ENCODE measurements around the gene TMEM80.

Gene TMEM80

DNA sequence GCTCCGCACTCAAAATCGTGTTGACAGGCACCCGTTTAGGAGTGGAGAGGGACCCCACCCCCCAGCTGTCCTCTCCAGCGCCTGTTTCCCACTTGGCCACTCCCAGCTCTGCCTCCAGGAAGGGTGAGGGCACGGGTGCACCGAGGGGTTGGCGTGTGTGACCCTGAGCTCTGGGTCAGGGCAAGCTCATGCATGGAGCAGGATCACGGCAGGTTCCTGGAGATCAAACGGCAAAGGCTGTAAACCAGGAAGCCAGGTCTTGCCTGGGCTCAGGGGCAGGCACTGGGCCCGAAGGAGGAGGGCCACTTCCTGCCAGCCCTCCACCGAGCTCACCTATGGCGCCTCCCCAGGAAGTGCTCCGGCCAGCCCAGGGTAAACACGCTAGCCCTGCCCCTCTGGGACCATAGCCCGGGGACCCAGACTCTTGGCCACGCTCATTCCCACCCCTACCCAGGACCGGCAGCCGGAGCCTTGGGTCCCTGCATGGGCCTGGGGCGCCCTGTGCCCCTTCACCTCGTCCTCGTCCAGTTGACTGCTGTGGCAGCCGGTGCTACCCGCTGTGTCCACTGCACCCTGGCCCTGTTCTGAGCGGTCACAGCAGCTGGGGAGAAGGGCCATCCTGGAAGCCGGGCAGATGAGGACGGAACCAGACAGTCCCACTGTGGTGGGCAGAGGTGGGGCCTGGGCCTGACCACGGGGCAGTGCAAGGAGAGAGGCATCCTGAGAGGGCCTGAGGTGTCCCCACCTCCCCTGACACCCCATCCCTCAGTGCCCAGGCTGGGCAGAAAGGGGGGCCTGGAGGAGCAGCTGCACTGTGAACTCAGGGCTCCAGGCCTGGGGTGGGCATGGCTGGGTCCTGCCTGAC, 9.4 kb downstream of the TMEM80 start:
- Histone ChIP-seq H3K36me3 (ENCODE audit: control insufficient read depth, insufficient read depth, low read length) (peaks cover 17% of the 10 kb centered on the region), H3K4me1 (ENCODE audit: control insufficient read depth, insufficient read depth, low read length) (peaks cover 2% of the 10 kb centered on the region), H3K9ac (ENCODE audit: low read depth, low read length) (peak overlapping the region; percentile 12), H3K27me3 (ENCODE audit: control insufficient read depth, insufficient read depth, low read length) (no peaks in the 10 kb centered on the region), H3K4me3 (ENCODE audit: low read depth, low read length) (peak overlapping the region; percentile 37), H3K9me3 (ENCODE audit: control insufficient read depth, insufficient read depth, low read length) (no peaks in the 10 kb centered on the region)

DNA sequence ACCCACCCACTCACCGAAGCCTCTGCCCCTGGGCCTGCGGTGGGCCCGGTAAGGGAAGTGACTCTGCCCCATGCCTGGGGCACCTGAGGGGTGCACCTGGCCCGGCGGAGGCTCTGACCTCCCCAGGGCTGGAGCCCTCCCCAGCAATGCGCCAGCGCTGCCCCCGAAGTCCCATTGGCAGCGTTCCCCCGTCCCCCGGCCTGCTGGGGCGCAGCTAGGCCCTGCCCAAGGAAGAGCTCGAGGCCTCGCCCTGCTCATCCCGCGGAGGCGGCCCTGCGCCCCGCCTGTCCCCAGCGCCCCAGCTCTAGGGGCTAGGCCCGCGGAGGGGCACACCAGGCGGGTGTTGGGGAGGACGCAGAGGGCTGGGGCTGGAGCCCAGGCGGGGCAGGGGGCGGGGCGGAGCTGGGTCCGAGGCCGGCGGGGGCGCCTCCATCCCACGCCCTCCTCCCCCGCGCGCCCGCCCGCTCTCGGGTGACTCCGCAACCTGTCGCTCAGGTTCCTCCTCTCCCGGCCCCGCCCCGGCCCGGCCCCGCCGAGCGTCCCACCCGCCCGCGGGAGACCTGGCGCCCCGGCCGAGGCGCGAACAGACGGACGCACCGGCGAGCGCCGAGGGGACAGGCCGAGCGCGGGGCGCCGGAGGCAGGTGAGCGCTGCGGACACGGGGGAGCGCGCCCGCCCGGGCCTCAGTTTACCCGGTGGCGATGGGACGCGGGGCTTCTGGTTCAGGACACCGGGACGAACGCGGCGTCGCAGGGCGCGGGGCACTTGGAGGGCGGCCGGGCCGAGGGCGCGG, 10.2 kb downstream of the TMEM80 start, which contains the start of gene EPS8L2:
TSS of gene EPS8L2 (plus strand) at position 586 of the 793 bp plus-strand sequence. CDS start 3,177 bp downstream, outside the sequence.
- no peaks in the 10 kb centered on the region for H3K27me3 ChIP-seq (ENCODE audit: control insufficient read depth, insufficient read depth, low read length)
- H3K4me1 ChIP-seq (ENCODE audit: control insufficient read depth, insufficient read depth, low read length) = peaks cover 4% of the 10 kb centered on the region
- H3K4me3 ChIP-seq (ENCODE audit: low read depth, low read length) = peak within 1 kb of the TSS; percentile 77

GRCh38 chr11:706439-706956, 10.9 kb downstream of the TMEM80 start:
- H3K4me1 ChIP-seq (ENCODE audit: control insufficient read depth, insufficient read depth, low read length) = peaks cover 4% of the 10 kb centered on the region
- H3K27me3 ChIP-seq (ENCODE audit: control insufficient read depth, insufficient read depth, low read length) = no peaks in the 10 kb centered on the region

More for the DNA sequence above, 10.2 kb downstream of the TMEM80 start, which contains the start of gene EPS8L2:
- H3K36me3 ChIP-seq (ENCODE audit: control insufficient read depth, insufficient read depth, low read length) = peaks cover 17% of the 10 kb centered on the region
- H3K9ac ChIP-seq (ENCODE audit: low read depth, low read length) = peak within 1 kb of the TSS; percentile 88
- H3K9me3 ChIP-seq (ENCODE audit: control insufficient read depth, insufficient read depth, low read length) = no peaks in the 10 kb centered on the region

DNA sequence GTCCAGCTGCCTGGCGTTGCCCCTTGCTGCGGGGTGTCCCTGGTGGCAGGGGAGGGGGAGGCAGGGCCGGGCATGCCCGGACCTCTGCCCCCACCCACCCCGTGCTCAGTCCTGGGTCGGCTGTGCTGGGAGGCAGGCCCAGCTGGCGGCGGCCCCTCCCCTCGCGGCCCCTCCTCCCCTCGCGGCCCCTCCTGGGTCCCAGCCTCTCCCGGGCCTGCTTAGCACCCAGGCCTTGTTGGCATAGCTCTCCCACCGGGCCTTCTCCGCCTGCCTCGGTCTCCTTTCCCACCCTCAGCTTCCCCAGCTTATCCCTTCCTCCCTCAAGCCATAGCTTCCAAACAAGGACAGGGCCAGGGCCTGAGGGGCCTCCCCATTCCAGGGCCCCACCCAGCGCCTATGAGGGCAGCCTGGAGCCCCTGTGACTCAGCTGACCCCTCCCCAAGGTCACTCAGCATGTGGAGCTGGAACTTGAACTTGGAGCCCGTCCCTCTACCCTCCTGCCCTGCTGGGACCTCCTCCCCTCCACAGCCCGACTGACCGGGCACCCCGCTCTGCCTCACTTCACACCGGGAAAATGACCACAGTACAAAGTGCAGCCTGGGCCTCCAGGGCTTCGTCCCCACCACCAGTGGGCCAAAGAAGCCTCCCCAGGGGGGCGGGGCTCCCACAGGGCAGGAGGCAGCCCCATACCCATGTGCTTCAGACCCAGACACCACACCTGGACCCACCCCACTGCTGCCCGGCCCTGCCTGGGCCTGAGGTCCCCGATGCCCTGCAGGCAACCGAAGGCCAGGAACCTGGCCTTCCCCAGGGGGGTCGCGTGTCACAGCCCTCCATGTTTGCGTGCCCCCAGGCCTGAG, 11.6 kb downstream of the TMEM80 start:
- Histone ChIP-seq H3K4me3 (ENCODE audit: low read depth, low read length) (peak overlapping the region; percentile 77), H3K4me1 (ENCODE audit: control insufficient read depth, insufficient read depth, low read length) (peaks cover 4% of the 10 kb centered on the region), H3K9ac (ENCODE audit: low read depth, low read length) (peak overlapping the region; percentile 88)

More at GRCh38 chr11:706439-706956, 10.9 kb downstream of the TMEM80 start:
- Histone ChIP-seq H3K4me3 (ENCODE audit: low read depth, low read length) (peak overlapping the region; percentile 77), H3K9me3 (ENCODE audit: control insufficient read depth, insufficient read depth, low read length) (no peaks in the 10 kb centered on the region), H3K9ac (ENCODE audit: low read depth, low read length) (peak overlapping the region; percentile 88), H3K36me3 (ENCODE audit: control insufficient read depth, insufficient read depth, low read length) (peaks cover 17% of the 10 kb centered on the region)

DNA sequence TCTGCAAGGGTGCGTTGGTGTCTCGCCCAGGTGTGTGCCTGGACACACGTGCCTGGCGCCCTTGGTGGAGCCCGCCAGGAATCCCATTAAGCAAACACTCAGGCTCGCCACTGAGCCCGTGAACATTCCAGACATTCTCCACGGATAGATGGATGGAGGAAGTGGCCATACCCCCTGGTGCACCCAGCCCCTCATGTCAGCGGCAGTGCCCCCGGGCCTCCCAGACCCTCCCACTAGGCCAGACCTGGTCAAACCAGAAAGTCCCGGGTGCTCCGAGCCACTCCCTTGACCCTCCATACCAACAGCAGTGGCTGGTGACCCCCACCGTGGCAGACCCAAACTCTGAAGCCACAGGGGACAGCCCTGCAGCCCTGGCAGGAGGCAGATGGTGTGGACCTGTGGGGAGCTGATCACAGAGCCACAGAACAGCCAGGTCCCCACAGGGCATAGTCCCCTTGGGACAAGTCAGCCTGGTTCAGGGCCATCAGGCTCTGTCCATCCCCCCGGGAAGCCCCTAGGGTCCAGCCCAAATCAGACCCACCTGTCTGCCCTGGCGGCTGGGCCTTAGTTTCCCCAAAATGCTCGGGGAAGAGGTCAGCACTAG, 12.3 kb downstream of the TMEM80 start:
- Histone ChIP-seq H3K9me3 (ENCODE audit: control insufficient read depth, insufficient read depth, low read length) (no peaks in the 10 kb centered on the region), H3K27me3 (ENCODE audit: control insufficient read depth, insufficient read depth, low read length) (no peaks in the 10 kb centered on the region), H3K36me3 (ENCODE audit: control insufficient read depth, insufficient read depth, low read length) (peaks cover 14% of the 10 kb centered on the region), H3K9ac (ENCODE audit: low read depth, low read length) (no peak overlapping the region), H3K4me3 (ENCODE audit: low read depth, low read length) (no peak overlapping the region), H3K4me1 (ENCODE audit: control insufficient read depth, insufficient read depth, low read length) (peaks cover 4% of the 10 kb centered on the region)

More for the DNA sequence above, 11.6 kb downstream of the TMEM80 start:
- no peaks in the 10 kb centered on the region for H3K9me3 ChIP-seq (ENCODE audit: control insufficient read depth, insufficient read depth, low read length)
- H3K36me3 ChIP-seq (ENCODE audit: control insufficient read depth, insufficient read depth, low read length) = peaks cover 17% of the 10 kb centered on the region
- no peaks in the 10 kb centered on the region for H3K27me3 ChIP-seq (ENCODE audit: control insufficient read depth, insufficient read depth, low read length)

- peaks cover 14% of the 10 kb centered on the region for H3K36me3 ChIP-seq (ENCODE audit: control insufficient read depth, insufficient read depth, low read length)
- no peak overlapping the region for H3K9ac ChIP-seq (ENCODE audit: low read depth, low read length)
- peaks cover 4% of the 10 kb centered on the region for H3K4me1 ChIP-seq (ENCODE audit: control insufficient read depth, insufficient read depth, low read length)
- H3K4me3 ChIP-seq (ENCODE audit: low read depth, low read length) = no peak overlapping the region
- H3K9me3 ChIP-seq (ENCODE audit: control insufficient read depth, insufficient read depth, low read length) = no peaks in the 10 kb centered on the region
- H3K27me3 ChIP-seq (ENCODE audit: control insufficient read depth, insufficient read depth, low read length) = no peaks in the 10 kb centered on the region
Observed at GRCh38 chr11:708511-708910, 12.9 kb downstream of the TMEM80 start.

GRCh38 chr11:709109-709997, 13.7 kb downstream of the TMEM80 start:
- H3K4me1 ChIP-seq (ENCODE audit: control insufficient read depth, insufficient read depth, low read length) = peaks cover 4% of the 10 kb centered on the region
- H3K9me3 ChIP-seq (ENCODE audit: control insufficient read depth, insufficient read depth, low read length) = no peaks in the 10 kb centered on the region
- H3K4me3 ChIP-seq (ENCODE audit: low read depth, low read length) = no peak overlapping the region
- H3K9ac ChIP-seq (ENCODE audit: low read depth, low read length) = peak overlapping the region; percentile 54
- no peaks in the 10 kb centered on the region for H3K27me3 ChIP-seq (ENCODE audit: control insufficient read depth, insufficient read depth, low read length)
- H3K36me3 ChIP-seq (ENCODE audit: control insufficient read depth, insufficient read depth, low read length) = peaks cover 11% of the 10 kb centered on the region

- Histone ChIP-seq H3K36me3 (ENCODE audit: control insufficient read depth, insufficient read depth, low read length) (no peaks in the 10 kb centered on the region), H3K9me3 (ENCODE audit: control insufficient read depth, insufficient read depth, low read length) (no peaks in the 10 kb centered on the region), H3K4me1 (ENCODE audit: control insufficient read depth, insufficient read depth, low read length) (peaks cover 4% of the 10 kb centered on the region), H3K27me3 (ENCODE audit: control insufficient read depth, insufficient read depth, low read length) (no peaks in the 10 kb centered on the region), H3K4me3 (ENCODE audit: low read depth, low read length) (no peak overlapping the region), H3K9ac (ENCODE audit: low read depth, low read length) (no peak overlapping the region)
Observed at GRCh38 chr11:714436-714835, 18.8 kb downstream of the TMEM80 start.

DNA sequence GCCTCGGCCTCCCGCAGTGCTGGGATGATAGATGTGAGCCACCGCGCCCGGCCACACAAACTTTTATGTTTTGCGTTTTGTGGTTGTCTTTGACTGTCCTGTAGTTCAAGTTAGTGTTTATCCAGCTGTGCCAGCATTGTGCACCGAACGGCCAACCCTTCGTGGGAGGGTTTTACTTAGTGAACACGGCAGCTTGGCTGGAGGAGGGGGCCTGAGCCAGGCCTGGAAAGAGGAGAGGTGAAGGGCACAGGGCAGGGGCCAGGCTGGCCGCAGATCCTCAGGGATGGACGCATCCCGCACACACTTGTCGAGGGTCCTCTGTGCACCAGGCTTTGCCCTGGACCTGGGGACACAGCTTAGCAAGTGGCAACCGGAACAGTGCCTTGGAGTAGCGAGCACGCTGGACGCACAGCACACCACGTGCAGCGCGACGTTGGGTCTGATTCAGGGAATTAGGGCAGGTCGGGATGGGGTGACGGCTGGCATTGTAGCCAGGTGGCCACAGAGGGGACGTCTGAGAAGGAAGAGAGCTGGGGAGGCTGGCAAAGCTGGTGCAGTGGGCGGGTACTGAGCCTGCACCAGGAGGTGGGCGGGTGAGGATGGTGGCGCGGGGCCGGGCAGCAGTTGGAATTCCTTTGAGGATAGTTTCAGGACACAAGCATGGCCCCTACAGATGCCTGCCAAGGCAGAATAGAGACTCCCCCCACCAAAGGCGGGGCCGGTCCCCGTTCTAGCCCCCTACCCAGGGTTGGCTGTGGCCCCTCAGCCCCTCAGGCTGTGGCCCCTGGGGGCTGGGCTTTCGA, 23.8 kb downstream of the TMEM80 start:
- no peaks in the 10 kb centered on the region for H3K27me3 ChIP-seq (ENCODE audit: control insufficient read depth, insufficient read depth, low read length)
- H3K4me3 ChIP-seq (ENCODE audit: low read depth, low read length) = no peak overlapping the region
- peaks cover 3% of the 10 kb centered on the region for H3K36me3 ChIP-seq (ENCODE audit: control insufficient read depth, insufficient read depth, low read length)
- H3K4me1 ChIP-seq (ENCODE audit: control insufficient read depth, insufficient read depth, low read length) = peaks cover 2% of the 10 kb centered on the region
- H3K9me3 ChIP-seq (ENCODE audit: control insufficient read depth, insufficient read depth, low read length) = no peaks in the 10 kb centered on the region
- no peak overlapping the region for H3K9ac ChIP-seq (ENCODE audit: low read depth, low read length)
